ENCODE data around the gene ASIC1. TPM values are rescaled to one million over a fixed set of nuclear protein-coding genes. Genes with fewer than 3 reads are reported as not detected.

ASIC1 gene
- total RNA-seq, 4 donors from 2014 or later, result 0.75 to 3.0 (median 0.81) TPM

DNA sequence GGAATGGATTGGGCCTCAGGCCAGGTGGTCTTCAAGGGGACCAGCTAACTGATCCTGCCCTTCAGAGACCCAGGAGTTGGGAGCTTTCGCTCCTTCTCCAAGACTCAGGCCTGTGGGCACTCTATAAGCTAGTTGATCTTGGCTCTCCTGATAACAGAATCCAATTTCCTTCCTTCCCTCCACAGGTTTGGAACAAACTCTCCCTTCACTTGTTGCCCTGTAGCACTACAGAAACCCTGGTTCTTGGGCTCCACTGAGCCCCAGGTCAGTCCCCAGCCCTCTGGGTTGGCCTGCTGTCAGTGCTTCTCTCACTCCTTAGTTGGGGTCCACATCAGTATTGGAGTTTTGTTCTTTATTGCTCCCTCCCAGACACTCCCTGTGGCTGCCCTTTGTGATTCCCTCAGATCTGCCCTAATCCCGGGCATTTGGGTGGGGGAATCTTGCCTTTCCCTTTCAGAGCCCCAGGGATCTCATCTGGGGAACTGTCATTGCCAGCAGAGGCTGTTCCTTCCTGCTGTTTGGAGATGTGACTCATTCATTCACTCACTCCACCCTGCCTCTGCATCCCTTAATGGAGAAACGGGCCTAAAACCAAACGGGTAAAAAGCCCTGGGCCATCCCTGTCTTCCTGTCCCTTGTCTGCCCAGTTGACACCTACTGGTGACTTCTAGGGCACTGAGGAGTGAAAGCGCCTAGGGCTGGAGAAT, 42.1 kb downstream of the ASIC1 start:
- H3K36me3 ChIP-seq, result peaks cover 0 to 44% (median 24%) of the 10 kb centered on the region in 4 donors
- no peak overlapping the region for H3K4me3 ChIP-seq
- no peak overlapping the region for H3K27ac ChIP-seq
- in situ Hi-C loops (cut with MboI; ENCODE audit: low pct_ligation_motif_present in 1 of 4, low pct_unique_long_range_greater_than_20kb in 1 of 4, low sequenced_read_pairs in 3 of 4), result loop anchor here in 3 of 4 donors (10.0 to 25.0 kb wide), 3 partner anchors 75 to 213 kb away; no protein-coding TSS in a partner anchor
- no peak for DNase-seq
- H3K9me3 ChIP-seq, result no peaks in the 10 kb centered on the region
- H3K4me1 ChIP-seq, result peaks cover 8 to 12% (median 11%) of the 10 kb centered on the region in 4 donors
- TF ChIP-seq POLR2AphosphoS5 (IDR thresholded peaks at IDR 0.05), result no peak
- TF ChIP-seq, protein P1, sequence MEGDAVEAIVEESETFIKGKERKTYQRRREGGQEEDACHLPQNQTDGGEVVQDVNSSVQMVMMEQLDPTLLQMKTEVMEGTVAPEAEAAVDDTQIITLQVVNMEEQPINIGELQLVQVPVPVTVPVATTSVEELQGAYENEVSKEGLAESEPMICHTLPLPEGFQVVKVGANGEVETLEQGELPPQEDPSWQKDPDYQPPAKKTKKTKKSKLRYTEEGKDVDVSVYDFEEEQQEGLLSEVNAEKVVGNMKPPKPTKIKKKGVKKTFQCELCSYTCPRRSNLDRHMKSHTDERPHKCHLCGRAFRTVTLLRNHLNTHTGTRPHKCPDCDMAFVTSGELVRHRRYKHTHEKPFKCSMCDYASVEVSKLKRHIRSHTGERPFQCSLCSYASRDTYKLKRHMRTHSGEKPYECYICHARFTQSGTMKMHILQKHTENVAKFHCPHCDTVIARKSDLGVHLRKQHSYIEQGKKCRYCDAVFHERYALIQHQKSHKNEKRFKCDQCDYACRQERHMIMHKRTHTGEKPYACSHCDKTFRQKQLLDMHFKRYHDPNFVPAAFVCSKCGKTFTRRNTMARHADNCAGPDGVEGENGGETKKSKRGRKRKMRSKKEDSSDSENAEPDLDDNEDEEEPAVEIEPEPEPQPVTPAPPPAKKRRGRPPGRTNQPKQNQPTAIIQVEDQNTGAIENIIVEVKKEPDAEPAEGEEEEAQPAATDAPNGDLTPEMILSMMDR (IDR thresholded peaks at IDR 0.05), result no peak
- TF ChIP-seq POLR2A (IDR thresholded peaks at IDR 0.05), result no peak
- no peak for TF ChIP-seq EP300 (IDR thresholded peaks at IDR 0.05; ENCODE audit: low read depth)
- 83 to 93% methylated on average over 2 to 5 of the region's 5 CpGs for WGBS, 2 donors (ENCODE audit: low coverage in 1 of 2)
- intact Hi-C loops (cut with DNase I; ENCODE audit: low total_unique reads), result loop anchor here (10.0 kb wide), 1 partner anchor 75 kb away; no protein-coding TSS in a partner anchor
- no peaks in the 10 kb centered on the region for H3K27me3 ChIP-seq

DNA sequence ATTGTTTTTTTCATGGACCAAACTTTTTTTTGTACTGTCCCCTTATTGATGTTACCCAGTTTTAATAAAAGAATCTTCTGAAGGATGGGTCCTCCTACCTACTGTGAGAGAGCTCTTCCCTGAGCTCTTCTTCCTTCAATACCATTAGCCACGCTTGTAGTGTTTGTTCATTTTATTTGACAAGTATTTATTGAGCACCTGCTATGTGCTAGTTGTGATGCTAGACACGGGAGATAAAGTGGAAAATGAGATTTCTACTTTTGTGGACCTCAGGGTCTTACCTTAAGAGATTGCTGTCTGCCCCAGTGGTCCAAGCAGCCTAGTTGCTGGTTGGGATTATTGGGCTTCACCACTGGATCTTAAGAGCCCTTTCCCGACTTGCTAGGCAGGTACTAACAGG, 43.2 kb downstream of the ASIC1 start:
- H3K27ac ChIP-seq, result no peak overlapping the region
- DNase-seq, result no peak
- H3K36me3 ChIP-seq, result peaks cover 0 to 33% (median 16%) of the 10 kb centered on the region in 4 donors
- WGBS, 2 donors (ENCODE audit: low coverage in 1 of 2), result 89 to 90% methylated on average over 3 of the region's 3 CpGs
- in situ Hi-C loops (cut with MboI; ENCODE audit: low pct_ligation_motif_present in 1 of 4, low pct_unique_long_range_greater_than_20kb in 1 of 4, low sequenced_read_pairs in 3 of 4), result no loop called here
- no peaks in the 10 kb centered on the region for H3K27me3 ChIP-seq
- H3K4me3 ChIP-seq, result no peak overlapping the region
- intact Hi-C loops (cut with DNase I; ENCODE audit: low total_unique reads), result loop anchor here (10.0 kb wide), 1 partner anchor 74 kb away; no protein-coding TSS in a partner anchor
- no peaks in the 10 kb centered on the region for H3K9me3 ChIP-seq
- H3K4me1 ChIP-seq, result peaks cover 15 to 20% (median 17%) of the 10 kb centered on the region in 4 donors
- TF ChIP-seq, protein P1 (IDR thresholded peaks at IDR 0.05), result no peak
- TF ChIP-seq POLR2AphosphoS5 (IDR thresholded peaks at IDR 0.05) (no peak), POLR2A (IDR thresholded peaks at IDR 0.05) (no peak), EP300 (IDR thresholded peaks at IDR 0.05; ENCODE audit: low read depth) (no peak)

DNA sequence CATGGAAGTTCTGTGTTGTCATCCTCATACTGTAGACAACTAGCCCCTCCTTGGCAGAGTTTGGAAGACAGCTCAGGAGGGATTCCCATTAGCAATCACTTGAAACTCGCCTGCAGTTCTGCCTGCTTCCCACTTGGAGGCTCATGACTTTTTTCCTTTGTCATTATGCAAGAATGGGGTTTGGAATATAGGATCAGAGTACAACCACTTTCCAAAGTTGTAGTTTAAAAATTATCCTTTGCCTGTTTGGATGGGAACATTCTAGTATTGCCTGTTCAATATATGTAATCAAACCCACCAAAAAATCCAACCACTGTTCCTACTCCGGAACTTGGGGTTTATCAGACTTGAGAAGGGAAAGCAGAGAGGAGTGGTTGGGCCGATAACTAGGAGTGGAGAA, 44.3 kb downstream of the ASIC1 start:
- Histone ChIP-seq H3K36me3 (peaks cover 0 to 23% (median 11%) of the 10 kb centered on the region in 4 donors), H3K4me1 (peaks cover 15 to 20% (median 17%) of the 10 kb centered on the region in 4 donors), H3K9me3 (no peaks in the 10 kb centered on the region), H3K27me3 (no peaks in the 10 kb centered on the region), H3K27ac (no peak overlapping the region), H3K4me3 (no peak overlapping the region)
- intact Hi-C loops (cut with DNase I; ENCODE audit: low total_unique reads) (loop anchor here (10.0 kb wide), 1 partner anchor 73 kb away; no protein-coding TSS in a partner anchor), in situ Hi-C loops (cut with MboI; ENCODE audit: low pct_ligation_motif_present in 1 of 4, low pct_unique_long_range_greater_than_20kb in 1 of 4, low sequenced_read_pairs in 3 of 4) (no loop called here)
- WGBS, 2 donors (ENCODE audit: low coverage in 1 of 2), result 81 to 90% methylated on average over 2 to 3 of the region's 3 CpGs
- TF ChIP-seq, protein P1 (IDR thresholded peaks at IDR 0.05), result peak; percentile 16 to 44 (median 36)
- no peak for TF ChIP-seq POLR2A (IDR thresholded peaks at IDR 0.05)
- no peak for DNase-seq

DNA sequence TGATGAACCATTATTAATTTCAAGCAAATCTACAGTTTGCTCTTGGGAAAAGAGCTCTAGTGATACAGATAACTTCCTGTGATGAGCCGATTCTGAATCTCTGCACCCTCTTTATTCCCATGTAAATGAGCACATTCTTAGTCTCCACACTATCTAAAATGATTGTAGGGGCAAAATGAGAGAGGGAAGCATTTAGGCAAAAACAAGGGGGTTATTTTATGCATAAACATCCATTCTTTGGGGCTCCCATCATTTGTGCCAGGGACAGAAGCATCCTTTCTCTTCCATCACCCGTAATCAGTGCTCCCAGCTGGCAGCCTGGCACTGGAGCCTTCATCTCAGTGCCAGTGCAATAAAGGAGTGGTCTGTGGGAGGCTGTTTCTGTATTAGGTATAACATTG, 44.7 kb downstream of the ASIC1 start:
- in situ Hi-C loops (cut with MboI; ENCODE audit: low pct_ligation_motif_present in 1 of 4, low pct_unique_long_range_greater_than_20kb in 1 of 4, low sequenced_read_pairs in 3 of 4), result no loop called here
- H3K9me3 ChIP-seq, result no peaks in the 10 kb centered on the region
- H3K27ac ChIP-seq, result no peak overlapping the region
- no peak for DNase-seq
- WGBS, 2 donors (ENCODE audit: low coverage in 1 of 2), result 79 to 94% methylated on average over 2 of the region's 2 CpGs
- H3K36me3 ChIP-seq, result peaks cover 0 to 19% (median 9%) of the 10 kb centered on the region in 4 donors
- no peak overlapping the region for H3K4me3 ChIP-seq
- H3K27me3 ChIP-seq, result no peaks in the 10 kb centered on the region
- intact Hi-C loops (cut with DNase I; ENCODE audit: low total_unique reads), result loop anchor here (10.0 kb wide), 1 partner anchor 73 kb away; no protein-coding TSS in a partner anchor
- TF ChIP-seq POLR2A (IDR thresholded peaks at IDR 0.05), result no peak
- TF ChIP-seq POLR2AphosphoS5 (IDR thresholded peaks at IDR 0.05), result no peak
- no peak for TF ChIP-seq EP300 (IDR thresholded peaks at IDR 0.05; ENCODE audit: low read depth)
- TF ChIP-seq, protein P1 (IDR thresholded peaks at IDR 0.05), result no peak
- H3K4me1 ChIP-seq, result peaks cover 15 to 20% (median 17%) of the 10 kb centered on the region in 4 donors
